ENCODE measurements around the gene HPGD. TPM values are rescaled to one million over a fixed set of nuclear protein-coding genes. Genes with fewer than 3 reads are reported as not detected.

Gene HPGD
- total RNA-seq, 2 donors from 2014 or later: 62.3 to 159 TPM

DNA sequence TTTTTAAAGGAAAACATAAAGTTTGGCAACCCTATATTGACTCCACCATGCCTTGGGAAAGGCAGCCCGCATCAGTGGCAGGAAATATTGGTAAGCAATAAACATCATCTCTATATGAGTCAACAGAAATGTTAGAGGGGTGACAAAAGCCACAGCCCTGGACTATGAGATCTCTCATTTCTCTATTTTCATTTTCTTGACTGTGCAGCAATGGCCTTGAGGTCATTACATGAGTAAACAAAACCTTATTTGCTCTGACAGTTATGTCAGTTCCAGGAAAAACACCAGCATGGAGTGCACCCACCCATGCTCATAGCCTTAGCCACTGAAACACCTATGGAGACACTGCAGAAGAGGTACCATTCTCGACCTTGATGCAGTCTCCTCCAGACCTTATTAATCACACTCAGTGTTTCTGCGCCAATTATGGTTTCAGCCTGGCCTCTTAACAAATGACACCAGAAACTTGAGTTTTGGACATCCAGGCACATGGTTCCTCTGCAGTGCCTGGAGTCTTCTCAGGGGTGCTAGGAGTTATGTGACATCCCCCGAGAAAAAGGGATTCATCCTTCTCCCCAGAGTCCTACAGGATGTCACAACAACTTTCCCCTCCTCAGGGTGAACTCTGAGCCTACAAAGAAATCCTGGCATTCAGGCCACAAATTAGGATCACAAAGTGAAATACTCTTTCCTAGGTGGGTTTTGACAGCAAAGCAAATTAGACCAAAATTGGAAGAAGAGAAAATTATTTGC lies 16.0 kb upstream of the HPGD start:
- no peak for DNase-seq
- Histone ChIP-seq H3K4me1 (no peaks in the 10 kb centered on the region), H3K4me3 (no peak overlapping the region), H3K9ac (ENCODE audit: low read depth in 2 of 2, low read length in 2 of 2) (no peak overlapping the region), H3K9me3 (no peaks in the 10 kb centered on the region), H3K27me3 (no peaks in the 10 kb centered on the region), H3K27ac (no peak overlapping the region), H3K36me3 (no peaks in the 10 kb centered on the region)
- TF ChIP-seq, protein P1, sequence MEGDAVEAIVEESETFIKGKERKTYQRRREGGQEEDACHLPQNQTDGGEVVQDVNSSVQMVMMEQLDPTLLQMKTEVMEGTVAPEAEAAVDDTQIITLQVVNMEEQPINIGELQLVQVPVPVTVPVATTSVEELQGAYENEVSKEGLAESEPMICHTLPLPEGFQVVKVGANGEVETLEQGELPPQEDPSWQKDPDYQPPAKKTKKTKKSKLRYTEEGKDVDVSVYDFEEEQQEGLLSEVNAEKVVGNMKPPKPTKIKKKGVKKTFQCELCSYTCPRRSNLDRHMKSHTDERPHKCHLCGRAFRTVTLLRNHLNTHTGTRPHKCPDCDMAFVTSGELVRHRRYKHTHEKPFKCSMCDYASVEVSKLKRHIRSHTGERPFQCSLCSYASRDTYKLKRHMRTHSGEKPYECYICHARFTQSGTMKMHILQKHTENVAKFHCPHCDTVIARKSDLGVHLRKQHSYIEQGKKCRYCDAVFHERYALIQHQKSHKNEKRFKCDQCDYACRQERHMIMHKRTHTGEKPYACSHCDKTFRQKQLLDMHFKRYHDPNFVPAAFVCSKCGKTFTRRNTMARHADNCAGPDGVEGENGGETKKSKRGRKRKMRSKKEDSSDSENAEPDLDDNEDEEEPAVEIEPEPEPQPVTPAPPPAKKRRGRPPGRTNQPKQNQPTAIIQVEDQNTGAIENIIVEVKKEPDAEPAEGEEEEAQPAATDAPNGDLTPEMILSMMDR (IDR thresholded peaks at IDR 0.05): no peak
- intact Hi-C loops (cut with DNase I): no loop called here

DNA sequence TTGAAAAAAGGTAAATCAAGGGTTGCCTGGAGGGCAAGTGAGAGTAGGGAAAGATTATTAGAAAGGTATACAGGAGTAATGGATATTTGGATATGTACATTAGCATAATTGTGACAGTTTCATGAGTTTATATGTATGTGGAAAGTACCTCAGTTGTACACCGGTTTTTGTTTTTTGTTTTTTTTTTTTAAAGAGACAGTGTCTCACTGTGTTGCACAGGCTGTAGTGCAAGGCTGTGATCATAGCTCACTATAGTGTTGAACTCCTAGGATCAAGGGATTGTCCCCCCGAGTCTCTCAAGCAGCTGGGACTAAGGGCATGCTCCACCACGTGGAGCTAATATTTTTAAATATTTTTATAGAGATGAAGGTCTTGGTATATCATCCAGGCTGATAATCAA lies 15.3 kb upstream of the HPGD start:
- H3K4me1 ChIP-seq: no peaks in the 10 kb centered on the region
- intact Hi-C loops (cut with DNase I): no loop called here
- no peaks in the 10 kb centered on the region for H3K36me3 ChIP-seq
- no peak overlapping the region for H3K4me3 ChIP-seq
- H3K9me3 ChIP-seq: no peaks in the 10 kb centered on the region
- no peaks in the 10 kb centered on the region for H3K27me3 ChIP-seq
- no peak for DNase-seq
- H3K27ac ChIP-seq: no peak overlapping the region
- TF ChIP-seq, protein P1 (IDR thresholded peaks at IDR 0.05): no peak
- H3K9ac ChIP-seq (ENCODE audit: low read depth in 2 of 2, low read length in 2 of 2): no peak overlapping the region

GRCh38 chr4:174534461-174534860 lies 12.2 kb upstream of the HPGD start:
- intact Hi-C loops (cut with DNase I): no loop called here
- TF ChIP-seq, protein P1 (IDR thresholded peaks at IDR 0.05): no peak
- Histone ChIP-seq H3K9ac (ENCODE audit: low read depth in 2 of 2, low read length in 2 of 2) (no peak overlapping the region), H3K27ac (no peak overlapping the region), H3K36me3 (no peaks in the 10 kb centered on the region), H3K4me3 (no peak overlapping the region), H3K9me3 (no peaks in the 10 kb centered on the region), H3K4me1 (no peaks in the 10 kb centered on the region), H3K27me3 (no peaks in the 10 kb centered on the region)
- DNase-seq: no peak

GRCh38 chr4:174532445-174532844 lies 10.2 kb upstream of the HPGD start:
- Histone ChIP-seq H3K27ac (no peak overlapping the region), H3K4me1 (no peaks in the 10 kb centered on the region), H3K9me3 (no peaks in the 10 kb centered on the region), H3K4me3 (no peak overlapping the region), H3K9ac (ENCODE audit: low read depth in 2 of 2, low read length in 2 of 2) (no peak overlapping the region), H3K27me3 (no peaks in the 10 kb centered on the region), H3K36me3 (no peaks in the 10 kb centered on the region)
- no peak for DNase-seq
- TF ChIP-seq, protein P1 (IDR thresholded peaks at IDR 0.05): no peak
- intact Hi-C loops (cut with DNase I): no loop called here

GRCh38 chr4:174531486-174531885 lies 9.2 kb upstream of the HPGD start:
- no peak overlapping the region for H3K27ac ChIP-seq
- no peak overlapping the region for H3K9ac ChIP-seq (ENCODE audit: low read depth in 2 of 2, low read length in 2 of 2)
- H3K9me3 ChIP-seq: no peaks in the 10 kb centered on the region
- TF ChIP-seq, protein P1 (IDR thresholded peaks at IDR 0.05): no peak
- no peak overlapping the region for H3K4me3 ChIP-seq
- H3K27me3 ChIP-seq: no peaks in the 10 kb centered on the region
- no peak for DNase-seq
- no peaks in the 10 kb centered on the region for H3K36me3 ChIP-seq
- intact Hi-C loops (cut with DNase I): no loop called here
- H3K4me1 ChIP-seq: no peaks in the 10 kb centered on the region
